ENCODE data around the gene IL4R.
"Not testable (repeated sequence)": the region's sequence is repeated elsewhere in the genome, so short reads cannot be mapped to it uniquely, and the experiment has no call there.

Gene IL4R

DNA sequence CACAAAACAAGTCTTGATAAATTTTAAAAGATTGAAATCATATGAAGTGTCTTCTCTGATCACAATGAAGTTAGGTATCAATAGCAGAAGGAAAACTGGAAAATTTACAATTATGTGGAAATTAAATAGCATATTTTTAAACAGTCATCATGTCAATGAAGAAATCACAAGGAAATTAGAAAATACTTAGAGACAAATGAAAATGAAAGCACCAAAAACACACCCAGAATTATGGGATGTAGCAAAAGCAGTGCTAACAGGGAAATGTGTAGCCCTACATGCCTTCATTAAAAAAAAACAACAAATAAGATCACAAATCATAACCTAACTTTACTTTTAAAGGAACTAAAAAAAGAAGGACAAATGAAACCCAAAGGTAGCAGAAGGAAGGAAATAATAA is 80.7 kb downstream of the IL4R start:
- Histone ChIP-seq H3K4me2 (ENCODE audit: low read length) (no peak overlapping the region), H3K9me3 (ENCODE audit: control insufficient read depth, insufficient read depth, low read length) (peaks cover 14% of the 10 kb centered on the region), H4K20me1 (ENCODE audit: control insufficient read depth, insufficient read depth, low read depth, low read length) (no peaks in the 10 kb centered on the region), H3K27ac (ENCODE audit: low read depth, low read length) (no peak overlapping the region), H3K36me3 (ENCODE audit: control insufficient read depth, low read length) (no peaks in the 10 kb centered on the region), H3F3A (ENCODE audit: control insufficient read depth, insufficient read depth) (peaks cover 27% of the 10 kb centered on the region), H3K79me2 (ENCODE audit: control insufficient read depth, low read length) (no peaks in the 10 kb centered on the region), H3K4me1 (ENCODE audit: control insufficient read depth, low read length) (peaks cover 33% of the 10 kb centered on the region), H3K4me3 (ENCODE audit: low read length) (no peak overlapping the region), H3K27me3 (ENCODE audit: control insufficient read depth, low read length) (no peaks in the 10 kb centered on the region), H3K9me2 (replicated peaks; ENCODE audit: control insufficient read depth, low read length) (no peaks in the 10 kb centered on the region)
- TF ChIP-seq, protein P1, sequence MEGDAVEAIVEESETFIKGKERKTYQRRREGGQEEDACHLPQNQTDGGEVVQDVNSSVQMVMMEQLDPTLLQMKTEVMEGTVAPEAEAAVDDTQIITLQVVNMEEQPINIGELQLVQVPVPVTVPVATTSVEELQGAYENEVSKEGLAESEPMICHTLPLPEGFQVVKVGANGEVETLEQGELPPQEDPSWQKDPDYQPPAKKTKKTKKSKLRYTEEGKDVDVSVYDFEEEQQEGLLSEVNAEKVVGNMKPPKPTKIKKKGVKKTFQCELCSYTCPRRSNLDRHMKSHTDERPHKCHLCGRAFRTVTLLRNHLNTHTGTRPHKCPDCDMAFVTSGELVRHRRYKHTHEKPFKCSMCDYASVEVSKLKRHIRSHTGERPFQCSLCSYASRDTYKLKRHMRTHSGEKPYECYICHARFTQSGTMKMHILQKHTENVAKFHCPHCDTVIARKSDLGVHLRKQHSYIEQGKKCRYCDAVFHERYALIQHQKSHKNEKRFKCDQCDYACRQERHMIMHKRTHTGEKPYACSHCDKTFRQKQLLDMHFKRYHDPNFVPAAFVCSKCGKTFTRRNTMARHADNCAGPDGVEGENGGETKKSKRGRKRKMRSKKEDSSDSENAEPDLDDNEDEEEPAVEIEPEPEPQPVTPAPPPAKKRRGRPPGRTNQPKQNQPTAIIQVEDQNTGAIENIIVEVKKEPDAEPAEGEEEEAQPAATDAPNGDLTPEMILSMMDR (IDR thresholded peaks at IDR 0.05; ENCODE audit: low read depth, low read length, poor library complexity, severe bottlenecking), result no peak
- no peak for TF ChIP-seq EZH2phosphoT487 (IDR thresholded peaks at IDR 0.05; ENCODE audit: borderline replicate concordance, low read length)

DNA sequence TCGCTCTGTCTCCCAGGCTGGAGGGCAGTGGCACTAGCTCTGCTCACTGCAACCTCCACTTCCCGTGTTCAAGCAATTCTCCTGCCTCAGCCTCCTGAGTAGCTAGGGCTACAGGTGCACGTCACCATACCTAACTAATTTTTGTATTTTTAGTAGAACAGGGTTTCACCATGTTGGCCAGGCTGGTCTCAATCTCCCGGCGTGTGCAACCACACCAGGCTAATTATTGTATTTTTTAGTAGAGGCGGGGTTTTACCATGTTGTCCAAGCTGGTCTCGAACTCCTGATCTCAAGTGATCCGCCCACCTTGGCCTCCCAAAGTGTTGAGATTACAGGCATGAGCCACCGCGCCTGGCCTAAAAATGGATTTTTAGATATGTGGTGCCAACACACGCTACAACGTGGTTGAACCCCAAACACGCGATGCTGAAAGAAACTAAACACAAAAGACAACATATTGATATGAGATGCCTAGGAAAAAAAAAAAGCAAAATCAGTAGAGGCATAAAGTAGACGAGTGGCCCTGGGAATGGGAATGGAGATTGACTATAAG is 84.6 kb downstream of the IL4R start:
- Histone ChIP-seq H3K27ac (ENCODE audit: low read depth, low read length) (peak overlapping the region; percentile 93), H3K4me2 (ENCODE audit: low read length) (peak overlapping the region; percentile 97), H3K4me1 (ENCODE audit: control insufficient read depth, low read length) (peaks cover 69% of the 10 kb centered on the region), H3K4me3 (ENCODE audit: low read length) (peak overlapping the region; percentile 64), H3F3A (ENCODE audit: control insufficient read depth, insufficient read depth) (peaks cover 55% of the 10 kb centered on the region), H3K79me2 (ENCODE audit: control insufficient read depth, low read length) (peaks cover 11% of the 10 kb centered on the region)
- H4K20me1 ChIP-seq (ENCODE audit: control insufficient read depth, insufficient read depth, low read depth, low read length); H3K36me3 ChIP-seq (ENCODE audit: control insufficient read depth, low read length); H3K9me2 ChIP-seq (replicated peaks; ENCODE audit: control insufficient read depth, low read length); H3K9me3 ChIP-seq (ENCODE audit: control insufficient read depth, insufficient read depth, low read length); H3K27me3 ChIP-seq (ENCODE audit: control insufficient read depth, low read length): not testable (repeated sequence)

DNA sequence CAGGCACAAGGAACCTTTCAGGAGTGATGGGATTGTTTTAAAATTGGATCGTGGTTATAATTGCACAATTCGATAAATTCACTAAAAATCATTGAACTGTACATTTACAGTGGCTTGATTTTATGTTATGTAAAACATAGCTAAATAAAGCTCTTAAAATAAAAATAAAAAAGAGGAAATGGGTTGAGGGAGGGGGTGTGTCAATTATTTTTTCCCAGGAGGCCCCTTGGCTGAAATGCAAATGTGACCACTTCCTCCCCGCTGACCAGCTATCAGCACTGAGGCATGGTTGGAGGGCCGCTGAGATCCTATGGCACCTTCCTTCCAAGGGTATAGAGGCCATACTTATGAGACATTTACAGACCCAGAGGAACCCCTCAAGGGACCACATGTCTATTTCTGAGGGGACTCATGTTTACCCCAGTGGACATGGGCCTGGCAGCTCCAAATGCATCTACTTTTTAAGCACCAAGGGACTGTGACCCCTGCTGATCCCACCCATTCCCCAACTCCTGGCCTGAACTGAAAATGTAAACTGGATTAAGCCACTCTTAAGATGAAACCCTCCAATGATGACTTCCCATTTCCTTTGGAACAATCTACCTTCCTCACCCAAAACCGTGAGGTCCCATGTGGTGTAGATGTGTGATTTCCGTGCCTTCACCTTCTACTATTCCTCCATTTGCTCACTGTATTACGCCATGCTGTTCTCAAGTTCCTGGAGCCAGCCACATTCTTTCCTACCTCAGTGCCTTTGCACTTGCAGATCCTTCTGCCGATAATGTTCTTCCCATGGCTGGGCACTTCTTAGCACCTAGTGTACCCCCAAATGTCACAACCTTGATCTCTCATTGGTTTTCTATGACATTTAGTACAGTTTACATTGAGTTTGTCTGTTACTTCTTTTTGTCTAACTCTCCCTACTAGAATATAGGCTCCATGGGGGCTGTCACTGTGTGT is 85.4 kb downstream of the IL4R start:
- peak overlapping the region; percentile 93 for H3K27ac ChIP-seq (ENCODE audit: low read depth, low read length)
- no peaks in the 10 kb centered on the region for H4K20me1 ChIP-seq (ENCODE audit: control insufficient read depth, insufficient read depth, low read depth, low read length)
- H3K4me1 ChIP-seq (ENCODE audit: control insufficient read depth, low read length), result peaks cover 77% of the 10 kb centered on the region
- peaks cover 18% of the 10 kb centered on the region for H3K79me2 ChIP-seq (ENCODE audit: control insufficient read depth, low read length)
- peaks cover 6% of the 10 kb centered on the region for H3K9me3 ChIP-seq (ENCODE audit: control insufficient read depth, insufficient read depth, low read length)
- H3K9me2 ChIP-seq (replicated peaks; ENCODE audit: control insufficient read depth, low read length), result no peaks in the 10 kb centered on the region
- peak overlapping the region; percentile 64 for H3K4me3 ChIP-seq (ENCODE audit: low read length)
- peaks cover 6% of the 10 kb centered on the region; the same call in 1 of the 2 replicates for H3K27me3 ChIP-seq (ENCODE audit: control insufficient read depth, low read length)
- TF ChIP-seq, protein P1 (IDR thresholded peaks at IDR 0.05; ENCODE audit: low read depth, low read length, poor library complexity, severe bottlenecking), result no peak
- no peak; the same call in 1 of the 2 replicates for TF ChIP-seq EZH2phosphoT487 (IDR thresholded peaks at IDR 0.05; ENCODE audit: borderline replicate concordance, low read length)
- peaks cover 55% of the 10 kb centered on the region for H3F3A ChIP-seq (ENCODE audit: control insufficient read depth, insufficient read depth)
- H3K36me3 ChIP-seq (ENCODE audit: control insufficient read depth, low read length), result peaks cover 17% of the 10 kb centered on the region
- H3K4me2 ChIP-seq (ENCODE audit: low read length), result peak overlapping the region; percentile 97

DNA sequence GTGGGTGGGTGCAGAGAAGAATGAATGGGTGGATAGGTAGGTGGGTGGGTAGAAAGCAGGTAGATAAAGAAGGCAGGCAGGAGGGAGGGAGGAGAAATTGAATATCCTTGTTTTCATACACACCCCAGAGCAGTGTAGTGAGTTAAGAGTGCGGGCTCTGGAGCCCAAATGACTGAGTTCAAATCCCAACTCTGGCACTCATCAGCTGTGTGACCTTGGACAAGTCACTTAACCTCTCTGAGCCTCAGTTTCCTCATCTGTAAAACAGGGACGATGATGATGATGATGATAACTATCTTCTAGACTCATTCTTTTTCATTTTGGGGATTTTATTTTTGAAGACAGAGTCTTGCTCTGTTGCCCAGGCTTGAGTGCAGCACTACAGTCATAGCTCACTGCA is 86.2 kb downstream of the IL4R start:
- peaks cover 22% of the 10 kb centered on the region for H3K36me3 ChIP-seq (ENCODE audit: control insufficient read depth, low read length)

More for the DNA sequence above, 86.2 kb downstream of the IL4R start:
- TF ChIP-seq EZH2phosphoT487 (IDR thresholded peaks at IDR 0.05; ENCODE audit: borderline replicate concordance, low read length), result no peak
- TF ChIP-seq, protein P1 (IDR thresholded peaks at IDR 0.05; ENCODE audit: low read depth, low read length, poor library complexity, severe bottlenecking), result no peak
- Histone ChIP-seq H3K27me3 (ENCODE audit: control insufficient read depth, low read length) (peaks cover 6% of the 10 kb centered on the region; the same call in 1 of the 2 replicates), H3K9me2 (replicated peaks; ENCODE audit: control insufficient read depth, low read length) (no peaks in the 10 kb centered on the region), H3K27ac (ENCODE audit: low read depth, low read length) (peak overlapping the region; percentile 93), H3K4me3 (ENCODE audit: low read length) (peak overlapping the region; percentile 64; the same call in 1 of the 2 replicates), H3F3A (ENCODE audit: control insufficient read depth, insufficient read depth) (peaks cover 55% of the 10 kb centered on the region), H3K9me3 (ENCODE audit: control insufficient read depth, insufficient read depth, low read length) (peaks cover 6% of the 10 kb centered on the region), H4K20me1 (ENCODE audit: control insufficient read depth, insufficient read depth, low read depth, low read length) (no peaks in the 10 kb centered on the region), H3K4me2 (ENCODE audit: low read length) (peak overlapping the region; percentile 97), H3K4me1 (ENCODE audit: control insufficient read depth, low read length) (peaks cover 84% of the 10 kb centered on the region), H3K79me2 (ENCODE audit: control insufficient read depth, low read length) (peaks cover 25% of the 10 kb centered on the region)

Data from DOHH2 (cell line).